H1 (cell line): Measurements from ENCODE around the gene MCHR2. TPM values are rescaled to one million over a fixed set of nuclear protein-coding genes. Genes with fewer than 3 reads are reported as not detected.

Source experiments
- CTCF ChIA-PET: fragments of 300-600 bp; sonication (Branson Sonifier 250); formaldehyde crosslinking; loops from one replicate; lab custom pipeline; 2021; ENCODE audit not compliant: partially characterized antibody; lab: Charles Lee
- POLR2A ChIA-PET: fragments of 300-600 bp; sonication (Branson Sonifier 250); formaldehyde crosslinking; loops from one replicate; lab custom pipeline; 2021; ENCODE audit warnings: inconsistent platforms; ENCODE audit not compliant: partially characterized antibody; lab: Charles Lee
- DNase-seq, 2 experiments: peaks; one replicate each; pipeline versions ENCODE4 v3.0.0 to v3.0.0-alpha.2; 2010 to 2022; ENCODE audit warnings: low spot score in 2 of 2, low read depth in 1 of 2, mixed read lengths in 1 of 2
- FAIRE-seq: peaks from 2 replicates; lab custom pipeline; 2011; peaks lifted over from hg19 to GRCh38; lab: Jason Lieb, UNC
- H2AFZ ChIP-seq: 2 replicates; pipeline ENCODE4 v1.8.1; 2012; ENCODE audit warnings: low read length, inconsistent platforms
- H2AK5ac ChIP-seq: 2 replicates; pipeline ENCODE4 v1.6.1; 2013; ENCODE audit warnings: low read depth, low read length
- H2BK120ac ChIP-seq: replicated peaks from 2 replicates; pipeline ENCODE3; 2013; ENCODE audit warnings: low read depth, low read length, inconsistent platforms
- H2BK12ac ChIP-seq: 2 replicates; pipeline ENCODE4 v1.6.1; 2013; ENCODE audit warnings: low read depth, low read length
- H2BK15ac ChIP-seq: 2 replicates; pipeline ENCODE4 v1.6.1; 2013; ENCODE audit warnings: low read length
- H2BK20ac ChIP-seq: 2 replicates; pipeline ENCODE4 v1.6.1; 2013; ENCODE audit warnings: low read length
- H2BK5ac ChIP-seq: 2 replicates; pipeline ENCODE4 v1.6.1; 2013; ENCODE audit warnings: low read depth, low read length
- H3K14ac ChIP-seq: 2 replicates; pipeline ENCODE4 v1.6.1; 2013; ENCODE audit warnings: inconsistent platforms; ENCODE audit not compliant: insufficient read length
- H3K18ac ChIP-seq: 2 replicates; pipeline ENCODE4 v1.6.1; 2013; ENCODE audit warnings: low read length; ENCODE audit errors: extremely low read depth
- H3K23ac ChIP-seq: 2 replicates; pipeline ENCODE4 v1.6.1; 2013; ENCODE audit warnings: inconsistent platforms; ENCODE audit not compliant: insufficient read length
- H3K23me2 ChIP-seq: 2 replicates; pipeline ENCODE4 v1.6.1; 2013; ENCODE audit warnings: low read depth, low read length
- H3K27ac ChIP-seq: 2 replicates; pipeline ENCODE4 v1.6.1; 2011; ENCODE audit warnings: low read depth, low read length, inconsistent platforms
- H3K27me3 ChIP-seq, 4 experiments: replicated peaks in 1 of 4; 1 replicate in 1 of 4; 2 replicates in 3 of 4; pipeline versions ENCODE4 v1.6.1 to v1.8.1; 2011 to 2013; ENCODE audit warnings: low read length in 3 of 4, mild to moderate bottlenecking in 3 of 4, inconsistent platforms in 2 of 4, mixed read lengths in 2 of 4, moderate library complexity in 1 of 4; ENCODE audit not compliant: control insufficient read depth in 3 of 4, insufficient read depth in 3 of 4; ENCODE audit errors: extremely low read depth in 1 of 4
- H3K36me3 ChIP-seq, 4 experiments: 2 replicates each; pipeline versions ENCODE4 v1.6.1 to v1.8.1; 2011 to 2013; ENCODE audit warnings: mild to moderate bottlenecking in 4 of 4, low read length in 3 of 4, moderate library complexity in 2 of 4, control low read depth in 1 of 4, inconsistent platforms in 1 of 4; ENCODE audit not compliant: insufficient read depth in 4 of 4, control insufficient read depth in 2 of 4
- H3K4ac ChIP-seq: replicated peaks from 2 replicates; pipeline ENCODE3; 2013; ENCODE audit warnings: low read length, low read depth, mixed read lengths, inconsistent platforms; ENCODE audit not compliant: insufficient read length
- H3K4me1 ChIP-seq, 4 experiments: replicated peaks in 1 of 4; 1 replicate in 1 of 4; 2 replicates in 3 of 4; pipeline versions ENCODE4 v1.6.1 to v1.8.1; 2011 to 2013; ENCODE audit warnings: low read length in 3 of 4, inconsistent platforms in 2 of 4, mixed read lengths in 1 of 4; ENCODE audit not compliant: insufficient read depth in 4 of 4, control insufficient read depth in 3 of 4
- H3K4me2 ChIP-seq, 2 experiments: 2 replicates each; pipeline versions ENCODE4 v1.6.1 to v1.8.1; 2011 to 2013; ENCODE audit warnings: low read depth in 2 of 2, low read length in 2 of 2, control low read depth in 1 of 2, inconsistent platforms in 1 of 2, mild to moderate bottlenecking in 1 of 2; ENCODE audit not compliant: insufficient read depth in 1 of 2
- H3K4me3 ChIP-seq, 4 experiments: fragments of 200-600, 300-600 bp in 1 of 4; sonication (generic), shearing (Covaris generic), sonication (Bioruptor Twin) in 1 of 4; 2 replicates each; pipeline versions ENCODE4 v1.5.1 to v1.8.1; 2011 to 2016; ENCODE audit warnings: low read length in 4 of 4, low read depth in 3 of 4, control low read depth in 2 of 4, inconsistent platforms in 2 of 4, mild to moderate bottlenecking in 2 of 4, mixed read lengths in 1 of 4, moderate library complexity in 1 of 4; ENCODE audit not compliant: insufficient read depth in 2 of 4; ENCODE audit errors: extremely low read depth in 1 of 4
- H3K56ac ChIP-seq: replicated peaks from 2 replicates; pipeline ENCODE3; 2013; ENCODE audit warnings: low read depth, mild to moderate bottlenecking, mixed read lengths, low read length, inconsistent platforms; ENCODE audit not compliant: insufficient read length
- H3K79me1 ChIP-seq: 2 replicates; pipeline ENCODE4 v1.6.1; 2013; ENCODE audit warnings: low read depth, low read length, control low read depth
- H3K79me2 ChIP-seq, 2 experiments: 2 replicates each; pipeline versions ENCODE4 v1.6.1 to v1.8.1; 2012 to 2013; ENCODE audit warnings: low read length in 2 of 2, mild to moderate bottlenecking in 2 of 2, inconsistent platforms in 1 of 2; ENCODE audit not compliant: insufficient read depth in 2 of 2, control insufficient read depth in 1 of 2
- H3K9ac ChIP-seq, 4 experiments: replicated peaks in 1 of 4; 1 replicate in 1 of 4; 2 replicates in 3 of 4; pipeline versions ENCODE4 v1.6.1 to v1.8.1; 2011 to 2013; ENCODE audit warnings: low read depth in 3 of 4, low read length in 3 of 4, control low read depth in 2 of 4, mild to moderate bottlenecking in 2 of 4, moderate library complexity in 2 of 4, inconsistent platforms in 1 of 4; ENCODE audit errors: extremely low read depth in 1 of 4
- H3K9me3 ChIP-seq, 2 experiments: 2 replicates each; pipeline versions ENCODE4 v1.6.1 to v1.8.1; 2012 to 2013; ENCODE audit warnings: mild to moderate bottlenecking in 2 of 2, moderate library complexity in 2 of 2, control low read depth in 1 of 2, inconsistent platforms in 1 of 2, low read depth in 1 of 2, low read length in 1 of 2, mixed read lengths in 1 of 2; ENCODE audit not compliant: insufficient read depth in 2 of 2
- H4K20me1 ChIP-seq, 2 experiments: replicated peaks in 1 of 2; 2 replicates each; pipeline versions ENCODE3 to v1.8.1; 2011 to 2013; ENCODE audit warnings: inconsistent platforms in 2 of 2, low read length in 2 of 2, mild to moderate bottlenecking in 1 of 2; ENCODE audit not compliant: insufficient read depth in 2 of 2, control insufficient read depth in 1 of 2
- H4K5ac ChIP-seq: 2 replicates; pipeline ENCODE4 v1.6.1; 2013; ENCODE audit warnings: low read length, low read depth, mixed read lengths, inconsistent platforms; ENCODE audit not compliant: insufficient read length
- H4K8ac ChIP-seq: 2 replicates; pipeline ENCODE4 v1.8.0; 2013; ENCODE audit warnings: mild to moderate bottlenecking, moderate library complexity, low read length, inconsistent platforms; ENCODE audit not compliant: insufficient read depth; ENCODE audit errors: extremely low read depth
- H4K91ac ChIP-seq: replicated peaks from 2 replicates; pipeline ENCODE3; 2013; ENCODE audit warnings: low read length, mixed read lengths, inconsistent platforms; ENCODE audit not compliant: insufficient read length
- BRCA1 ChIP-seq: IDR thresholded peaks from 2 replicates; pipeline ENCODE4 v1.6.1; 2012; ENCODE audit warnings: low read depth, low read length, improper control_type of control experiment
- CEBPB ChIP-seq: IDR thresholded peaks from 2 replicates; pipeline ENCODE4 v1.6.1; 2012; ENCODE audit warnings: low read depth, low read length
- CHD2 ChIP-seq: IDR thresholded peaks from 2 replicates; pipeline ENCODE4 v1.6.1; 2012; ENCODE audit warnings: low read length, improper control_type of control experiment
- CREB1 ChIP-seq: IDR thresholded peaks from 2 replicates; pipeline ENCODE4 v1.6.1; 2012; ENCODE audit warnings: inconsistent platforms
- MAFK ChIP-seq: IDR thresholded peaks from 2 replicates; pipeline ENCODE4 v1.6.1; 2012; ENCODE audit warnings: low read depth, mild to moderate bottlenecking, improper control_type of control experiment, low read length
- NANOG ChIP-seq: IDR thresholded peaks from 2 replicates; pipeline ENCODE4 v1.6.1; 2011; ENCODE audit warnings: low read length, low read depth, mild to moderate bottlenecking, inconsistent platforms; ENCODE audit not compliant: insufficient read depth, poor library complexity, severe bottlenecking
- POU5F1 ChIP-seq: IDR thresholded peaks from 2 replicates; pipeline ENCODE4 v1.6.1; 2011; ENCODE audit warnings: low read depth, mild to moderate bottlenecking, low read length, moderate library complexity
- SAP30 ChIP-seq: fragments of 300-600 bp; sonication (generic); IDR thresholded peaks from 2 replicates; pipeline ENCODE4 v1.7.1; 2012; ENCODE audit warnings: low read length, moderate library complexity, mild to moderate bottlenecking, inconsistent platforms; ENCODE audit not compliant: insufficient read depth, insufficient replicate concordance
- SIRT6 ChIP-seq: IDR thresholded peaks from one replicate; pipeline ENCODE4 v1.7.1; 2012; ENCODE audit warnings: low read length, inconsistent platforms
- SRF ChIP-seq: IDR thresholded peaks from 2 replicates; pipeline ENCODE4 v1.6.1; 2011; ENCODE audit warnings: mild to moderate bottlenecking, low read depth, low read length, moderate library complexity
- TAF1 ChIP-seq: IDR thresholded peaks from 2 replicates; pipeline ENCODE4 v1.6.1; 2011; ENCODE audit warnings: mild to moderate bottlenecking, low read depth, low read length
- WGBS, 2 experiments: shearing (Covaris generic) in 1 of 2; methylation state at CpG; one replicate each; pipeline versions ENCODE4 v1.1.6 to v1.1.7; 2013 to 2015; ENCODE audit warnings: low lambda C conversion rate in 2 of 2, mixed read lengths in 2 of 2, inconsistent platforms in 1 of 2, low coverage in 1 of 2, missing lambda C conversion rate in 1 of 2; ENCODE audit not compliant: insufficient replicate concordance in 2 of 2, insufficient coverage in 1 of 2, insufficient read length in 1 of 2; ENCODE audit errors: extremely low coverage in 1 of 2, missing lambda C conversion rate in 1 of 2; 5-methylcytosine and 5-hydroxymethylcytosine counted together
- polyA plus RNA-seq, 7 experiments: library from polyadenylated mRNA; depleted of rRNA in 3 of 7; stranded (reverse) in 5 of 7; unstranded in 2 of 7; fragments of >200 nt in 5 of 7; fragments of 200-250 nt in 2 of 7; gene quantifications; 1 replicate in 5 of 7; 2 replicates in 1 of 7; 4 replicates in 1 of 7; pipeline versions ENCODE4 v1.2.1 to v1.2.3, GENCODE V29; 2011 to 2013; ENCODE audit warnings: missing spikeins in 2 of 7, mixed read lengths in 2 of 7
- total RNA-seq: library from RNA; stranded (reverse); fragmentation: NEBNext Ultra II Directional; extraction: Animal tissue kit (Norgen Biotek cat#: 25700); gene quantifications from 2 replicates; pipeline ENCODE4 v1.2.1, GENCODE V29; 2021
- TF ChIP-seq, protein P1 (sequence below): IDR thresholded peaks from 2 replicates; pipeline ENCODE4 v1.6.1; 2012; ENCODE audit warnings: low read length, inconsistent platforms
- TF ChIP-seq, protein P2 (sequence below): IDR thresholded peaks from 2 replicates; pipeline ENCODE4 v1.6.1; 2011; ENCODE audit warnings: low read depth, mild to moderate bottlenecking, low read length; ENCODE audit not compliant: insufficient read depth

MCHR2 gene
- total and polyA plus RNA-seq, 2 of the 8 experiments (the other 6 are each of a cell fraction or from before 2014, with no cell fraction given) = not detected

DNA sequence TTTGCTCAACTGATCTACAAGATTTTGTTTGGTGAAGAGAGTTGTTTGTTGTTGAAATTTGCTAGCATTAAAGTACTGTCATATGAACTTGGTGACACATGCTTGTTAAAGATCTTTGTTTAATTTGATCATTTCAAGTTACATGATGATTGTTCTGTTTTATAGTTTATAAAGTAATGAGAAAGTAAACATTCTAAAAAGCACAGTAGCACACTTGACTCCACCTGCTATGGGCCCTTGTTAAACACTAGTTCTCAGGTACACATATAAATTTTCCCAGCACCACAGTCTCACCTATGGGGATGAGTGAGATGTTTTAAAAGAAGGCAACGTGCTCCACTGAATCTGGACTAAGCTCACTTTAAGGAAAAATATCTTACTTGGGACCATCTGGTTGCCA, 14.1 kb downstream of the MCHR2 start:
- no peak for DNase-seq
- WGBS, 2 experiments = 84% methylated on average over 1 of the region's 1 CpG; no CpG with 5 or more reads in 1 of the 2 experiments
- Histone ChIP-seq H3K23ac (no peak overlapping the region), H2AK5ac (no peak overlapping the region), H3K4me3 (no peak overlapping the region), H2BK12ac (no peak overlapping the region), H3K36me3 (no peaks in the 10 kb centered on the region), H2BK20ac (no peak overlapping the region), H3K9ac (no peak overlapping the region), H3K27me3 (no peaks in the 10 kb centered on the region), H3K9me3 (peaks cover 10 to 16% of the 10 kb centered on the region in 2 experiments; a peak in 3 of 4 replicates), H3K4ac (no peak overlapping the region), H3K4me1 (no peaks in the 10 kb centered on the region), H2BK15ac (no peak overlapping the region), H4K5ac (no peak overlapping the region), H3K56ac (no peak overlapping the region), H4K8ac (no peak overlapping the region), H3K14ac (no peak overlapping the region), H2BK5ac (no peak overlapping the region), H4K91ac (no peak overlapping the region), H3K27ac (no peak overlapping the region), H3K79me2 (no peaks in the 10 kb centered on the region), H4K20me1 (no peaks in the 10 kb centered on the region), H2BK120ac (no peak overlapping the region), H3K18ac (no peak overlapping the region), H3K4me2 (no peak overlapping the region), H3K79me1 (no peaks in the 10 kb centered on the region), H2AFZ (no peak overlapping the region), H3K23me2 (no peaks in the 10 kb centered on the region)
- TF ChIP-seq NANOG = no peak
- TF ChIP-seq SRF = no peak
- TF ChIP-seq, protein P1, sequence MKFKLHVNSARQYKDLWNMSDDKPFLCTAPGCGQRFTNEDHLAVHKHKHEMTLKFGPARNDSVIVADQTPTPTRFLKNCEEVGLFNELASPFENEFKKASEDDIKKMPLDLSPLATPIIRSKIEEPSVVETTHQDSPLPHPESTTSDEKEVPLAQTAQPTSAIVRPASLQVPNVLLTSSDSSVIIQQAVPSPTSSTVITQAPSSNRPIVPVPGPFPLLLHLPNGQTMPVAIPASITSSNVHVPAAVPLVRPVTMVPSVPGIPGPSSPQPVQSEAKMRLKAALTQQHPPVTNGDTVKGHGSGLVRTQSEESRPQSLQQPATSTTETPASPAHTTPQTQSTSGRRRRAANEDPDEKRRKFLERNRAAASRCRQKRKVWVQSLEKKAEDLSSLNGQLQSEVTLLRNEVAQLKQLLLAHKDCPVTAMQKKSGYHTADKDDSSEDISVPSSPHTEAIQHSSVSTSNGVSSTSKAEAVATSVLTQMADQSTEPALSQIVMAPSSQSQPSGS = no peak
- TF ChIP-seq SAP30 = no peak
- TF ChIP-seq, protein P2, sequence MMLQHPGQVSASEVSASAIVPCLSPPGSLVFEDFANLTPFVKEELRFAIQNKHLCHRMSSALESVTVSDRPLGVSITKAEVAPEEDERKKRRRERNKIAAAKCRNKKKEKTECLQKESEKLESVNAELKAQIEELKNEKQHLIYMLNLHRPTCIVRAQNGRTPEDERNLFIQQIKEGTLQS = no peak
- TF ChIP-seq SIRT6 = no peak
- TF ChIP-seq CEBPB = no peak
- TF ChIP-seq TAF1 = no peak
- no peak for TF ChIP-seq POU5F1
- TF ChIP-seq BRCA1 = no peak
- TF ChIP-seq CHD2 = no peak
- TF ChIP-seq MAFK = no peak
- TF ChIP-seq CREB1 = no peak
- ChIA-PET POLR2A (no interaction called here), CTCF (interaction anchor here (1.1 kb wide), 1 partner anchor 112 kb away, joined by 3 read pairs; no protein-coding TSS in a partner anchor)
- FAIRE-seq = no peak
